ENCODE results near the gene COL5A3.

GRCh38 chr19:10000171-10000826 lies 10.0 kb downstream of the COL5A3 start:
- TF ChIP-seq CTCF (IDR thresholded peaks at IDR 0.05; ENCODE audit: low read length) (peak; percentile 77), EZH2 (IDR thresholded peaks at IDR 0.05; ENCODE audit: borderline replicate concordance, low read length) (no peak)
